ENCODE results near the gene MED29. TPM values are rescaled to one million over a fixed set of nuclear protein-coding genes. Genes with fewer than 3 reads are reported as not detected.

Gene MED29
- total and polyA plus RNA-seq, 2 of the 13 experiments (the other 11 are each of a cell fraction or from before 2014, with no cell fraction given), result 14.0 to 19.7 TPM

DNA sequence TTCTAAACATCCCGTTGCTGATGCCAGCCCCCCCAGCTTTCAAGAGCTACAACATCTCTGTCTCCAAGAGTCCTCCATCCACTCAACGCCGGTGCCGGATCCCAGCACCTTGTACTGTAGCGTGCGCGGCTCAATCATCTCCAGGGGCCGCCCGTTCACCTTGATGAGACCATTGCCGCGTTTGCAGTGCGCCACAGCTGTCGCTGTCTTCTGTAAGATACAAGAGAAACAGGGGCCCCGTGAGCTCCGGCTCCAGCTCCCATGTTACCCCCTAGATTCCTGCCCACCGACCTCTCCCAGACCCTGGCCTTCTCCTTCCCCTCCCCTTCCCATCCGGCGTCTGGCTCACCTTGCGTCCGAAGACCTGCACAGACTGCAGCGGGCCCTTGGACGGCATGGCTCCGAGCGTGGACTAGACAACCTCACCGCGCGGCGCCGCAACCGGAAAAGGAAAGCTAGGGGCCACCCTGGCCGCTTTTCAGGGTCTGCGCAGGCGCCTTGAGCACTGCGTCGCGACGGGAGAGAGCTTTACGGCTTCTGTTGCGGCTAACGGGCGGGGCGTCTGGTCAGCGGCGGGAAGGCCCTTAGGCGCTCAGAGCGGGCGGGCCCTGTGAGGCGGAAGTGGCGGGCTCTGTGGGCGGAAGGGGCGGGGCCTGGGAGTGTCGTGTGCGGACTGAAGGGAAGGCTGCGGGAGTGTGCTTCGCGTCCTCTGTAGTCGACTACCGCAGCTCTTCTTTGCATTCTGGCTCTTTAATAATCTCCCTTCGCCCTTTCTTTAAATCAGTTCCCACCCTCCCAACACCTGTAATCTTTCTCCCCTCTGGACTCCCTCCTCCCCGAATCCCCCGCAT, 44.5 kb downstream of the MED29 start, which contains the start of gene RPS16 (continued):
- TF ChIP-seq, protein P1, sequence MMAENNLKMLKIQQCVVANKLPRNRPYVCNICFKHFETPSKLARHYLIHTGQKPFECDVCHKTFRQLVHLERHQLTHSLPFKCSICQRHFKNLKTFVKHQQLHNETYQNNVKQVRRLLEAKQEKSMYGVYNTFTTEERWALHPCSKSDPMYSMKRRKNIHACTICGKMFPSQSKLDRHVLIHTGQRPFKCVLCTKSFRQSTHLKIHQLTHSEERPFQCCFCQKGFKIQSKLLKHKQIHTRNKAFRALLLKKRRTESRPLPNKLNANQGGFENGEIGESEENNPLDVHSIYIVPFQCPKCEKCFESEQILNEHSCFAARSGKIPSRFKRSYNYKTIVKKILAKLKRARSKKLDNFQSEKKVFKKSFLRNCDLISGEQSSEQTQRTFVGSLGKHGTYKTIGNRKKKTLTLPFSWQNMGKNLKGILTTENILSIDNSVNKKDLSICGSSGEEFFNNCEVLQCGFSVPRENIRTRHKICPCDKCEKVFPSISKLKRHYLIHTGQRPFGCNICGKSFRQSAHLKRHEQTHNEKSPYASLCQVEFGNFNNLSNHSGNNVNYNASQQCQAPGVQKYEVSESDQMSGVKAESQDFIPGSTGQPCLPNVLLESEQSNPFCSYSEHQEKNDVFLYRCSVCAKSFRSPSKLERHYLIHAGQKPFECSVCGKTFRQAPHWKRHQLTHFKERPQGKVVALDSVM (CRISPR knock-in tag; IDR thresholded peaks at IDR 0.05), result peak; percentile 65; the same call in 1 of the 2 replicates
- TF ChIP-seq ZNF841 (CRISPR knock-in tag; IDR thresholded peaks at IDR 0.05; ENCODE audit: borderline replicate concordance) (peak; percentile 69; the same call in 1 of the 2 replicates), RXRB (CRISPR knock-in tag; IDR thresholded peaks at IDR 0.05; ENCODE audit: borderline replicate concordance) (peak; percentile 64; the same call in 1 of the 2 replicates), REPIN1 (CRISPR knock-in tag; IDR thresholded peaks at IDR 0.05; ENCODE audit: borderline replicate concordance, low read depth) (peak; percentile 87), ZNF296 (CRISPR knock-in tag; conservative IDR thresholded peaks at IDR 0.05) (no peak), SRF (IDR thresholded peaks at IDR 0.05; ENCODE audit: low read depth, low read length) (peak; percentile 59; the same call in 1 of the 2 replicates), ZNF713 (CRISPR knock-in tag; IDR thresholded peaks at IDR 0.05) (0 out of 2 replicates have a peak, but pooled peaks have one; percentile 81), RARA (CRISPR knock-in tag; IDR thresholded peaks at IDR 0.05) (no peak; the same call in 1 of the 2 replicates), ZBTB21 (CRISPR knock-in tag; IDR thresholded peaks at IDR 0.05) (peak; percentile 19; the same call in 1 of the 2 replicates), KMT2B (CRISPR knock-in tag; IDR thresholded peaks at IDR 0.05) (peak; percentile 85), ZNF792 (CRISPR knock-in tag; IDR thresholded peaks at IDR 0.05) (peak; percentile 77; the same call in 1 of the 2 replicates), ASH2L (IDR thresholded peaks at IDR 0.05; ENCODE audit: insufficient read length, low read depth, low read length) (peak; percentile 61)
- TF ChIP-seq, protein P2, sequence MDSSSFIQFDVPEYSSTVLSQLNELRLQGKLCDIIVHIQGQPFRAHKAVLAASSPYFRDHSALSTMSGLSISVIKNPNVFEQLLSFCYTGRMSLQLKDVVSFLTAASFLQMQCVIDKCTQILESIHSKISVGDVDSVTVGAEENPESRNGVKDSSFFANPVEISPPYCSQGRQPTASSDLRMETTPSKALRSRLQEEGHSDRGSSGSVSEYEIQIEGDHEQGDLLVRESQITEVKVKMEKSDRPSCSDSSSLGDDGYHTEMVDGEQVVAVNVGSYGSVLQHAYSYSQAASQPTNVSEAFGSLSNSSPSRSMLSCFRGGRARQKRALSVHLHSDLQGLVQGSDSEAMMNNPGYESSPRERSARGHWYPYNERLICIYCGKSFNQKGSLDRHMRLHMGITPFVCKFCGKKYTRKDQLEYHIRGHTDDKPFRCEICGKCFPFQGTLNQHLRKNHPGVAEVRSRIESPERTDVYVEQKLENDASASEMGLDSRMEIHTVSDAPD (CRISPR knock-in tag; IDR thresholded peaks at IDR 0.05), result no peak
- TF ChIP-seq, protein P3, sequence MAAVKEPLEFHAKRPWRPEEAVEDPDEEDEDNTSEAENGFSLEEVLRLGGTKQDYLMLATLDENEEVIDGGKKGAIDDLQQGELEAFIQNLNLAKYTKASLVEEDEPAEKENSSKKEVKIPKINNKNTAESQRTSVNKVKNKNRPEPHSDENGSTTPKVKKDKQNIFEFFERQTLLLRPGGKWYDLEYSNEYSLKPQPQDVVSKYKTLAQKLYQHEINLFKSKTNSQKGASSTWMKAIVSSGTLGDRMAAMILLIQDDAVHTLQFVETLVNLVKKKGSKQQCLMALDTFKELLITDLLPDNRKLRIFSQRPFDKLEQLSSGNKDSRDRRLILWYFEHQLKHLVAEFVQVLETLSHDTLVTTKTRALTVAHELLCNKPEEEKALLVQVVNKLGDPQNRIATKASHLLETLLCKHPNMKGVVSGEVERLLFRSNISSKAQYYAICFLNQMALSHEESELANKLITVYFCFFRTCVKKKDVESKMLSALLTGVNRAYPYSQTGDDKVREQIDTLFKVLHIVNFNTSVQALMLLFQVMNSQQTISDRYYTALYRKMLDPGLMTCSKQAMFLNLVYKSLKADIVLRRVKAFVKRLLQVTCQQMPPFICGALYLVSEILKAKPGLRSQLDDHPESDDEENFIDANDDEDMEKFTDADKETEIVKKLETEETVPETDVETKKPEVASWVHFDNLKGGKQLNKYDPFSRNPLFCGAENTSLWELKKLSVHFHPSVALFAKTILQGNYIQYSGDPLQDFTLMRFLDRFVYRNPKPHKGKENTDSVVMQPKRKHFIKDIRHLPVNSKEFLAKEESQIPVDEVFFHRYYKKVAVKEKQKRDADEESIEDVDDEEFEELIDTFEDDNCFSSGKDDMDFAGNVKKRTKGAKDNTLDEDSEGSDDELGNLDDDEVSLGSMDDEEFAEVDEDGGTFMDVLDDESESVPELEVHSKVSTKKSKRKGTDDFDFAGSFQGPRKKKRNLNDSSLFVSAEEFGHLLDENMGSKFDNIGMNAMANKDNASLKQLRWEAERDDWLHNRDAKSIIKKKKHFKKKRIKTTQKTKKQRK (IDR thresholded peaks at IDR 0.05; ENCODE audit: low read length), result no peak
- TF ChIP-seq, protein P4, sequence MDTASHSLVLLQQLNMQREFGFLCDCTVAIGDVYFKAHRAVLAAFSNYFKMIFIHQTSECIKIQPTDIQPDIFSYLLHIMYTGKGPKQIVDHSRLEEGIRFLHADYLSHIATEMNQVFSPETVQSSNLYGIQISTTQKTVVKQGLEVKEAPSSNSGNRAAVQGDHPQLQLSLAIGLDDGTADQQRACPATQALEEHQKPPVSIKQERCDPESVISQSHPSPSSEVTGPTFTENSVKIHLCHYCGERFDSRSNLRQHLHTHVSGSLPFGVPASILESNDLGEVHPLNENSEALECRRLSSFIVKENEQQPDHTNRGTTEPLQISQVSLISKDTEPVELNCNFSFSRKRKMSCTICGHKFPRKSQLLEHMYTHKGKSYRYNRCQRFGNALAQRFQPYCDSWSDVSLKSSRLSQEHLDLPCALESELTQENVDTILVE (CRISPR knock-in tag; IDR thresholded peaks at IDR 0.05), result peak; percentile 97
- TF ChIP-seq, protein P5, sequence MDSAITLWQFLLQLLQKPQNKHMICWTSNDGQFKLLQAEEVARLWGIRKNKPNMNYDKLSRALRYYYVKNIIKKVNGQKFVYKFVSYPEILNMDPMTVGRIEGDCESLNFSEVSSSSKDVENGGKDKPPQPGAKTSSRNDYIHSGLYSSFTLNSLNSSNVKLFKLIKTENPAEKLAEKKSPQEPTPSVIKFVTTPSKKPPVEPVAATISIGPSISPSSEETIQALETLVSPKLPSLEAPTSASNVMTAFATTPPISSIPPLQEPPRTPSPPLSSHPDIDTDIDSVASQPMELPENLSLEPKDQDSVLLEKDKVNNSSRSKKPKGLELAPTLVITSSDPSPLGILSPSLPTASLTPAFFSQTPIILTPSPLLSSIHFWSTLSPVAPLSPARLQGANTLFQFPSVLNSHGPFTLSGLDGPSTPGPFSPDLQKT (CRISPR knock-in tag; IDR thresholded peaks at IDR 0.05; ENCODE audit: borderline replicate concordance), result peak; percentile 90; the same call in 1 of the 2 replicates
- TF ChIP-seq, protein P6, sequence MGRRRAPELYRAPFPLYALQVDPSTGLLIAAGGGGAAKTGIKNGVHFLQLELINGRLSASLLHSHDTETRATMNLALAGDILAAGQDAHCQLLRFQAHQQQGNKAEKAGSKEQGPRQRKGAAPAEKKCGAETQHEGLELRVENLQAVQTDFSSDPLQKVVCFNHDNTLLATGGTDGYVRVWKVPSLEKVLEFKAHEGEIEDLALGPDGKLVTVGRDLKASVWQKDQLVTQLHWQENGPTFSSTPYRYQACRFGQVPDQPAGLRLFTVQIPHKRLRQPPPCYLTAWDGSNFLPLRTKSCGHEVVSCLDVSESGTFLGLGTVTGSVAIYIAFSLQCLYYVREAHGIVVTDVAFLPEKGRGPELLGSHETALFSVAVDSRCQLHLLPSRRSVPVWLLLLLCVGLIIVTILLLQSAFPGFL (CRISPR knock-in tag; IDR thresholded peaks at IDR 0.05), result no peak

Measured in HepG2 (cell line).